Measurements from ENCODE around the gene MYOT. TPM values are rescaled to one million over a fixed set of nuclear protein-coding genes. Genes with fewer than 3 reads are reported as not detected.

MYOT gene
- total RNA-seq, 1 experiment from 2014 or later = not detected

DNA sequence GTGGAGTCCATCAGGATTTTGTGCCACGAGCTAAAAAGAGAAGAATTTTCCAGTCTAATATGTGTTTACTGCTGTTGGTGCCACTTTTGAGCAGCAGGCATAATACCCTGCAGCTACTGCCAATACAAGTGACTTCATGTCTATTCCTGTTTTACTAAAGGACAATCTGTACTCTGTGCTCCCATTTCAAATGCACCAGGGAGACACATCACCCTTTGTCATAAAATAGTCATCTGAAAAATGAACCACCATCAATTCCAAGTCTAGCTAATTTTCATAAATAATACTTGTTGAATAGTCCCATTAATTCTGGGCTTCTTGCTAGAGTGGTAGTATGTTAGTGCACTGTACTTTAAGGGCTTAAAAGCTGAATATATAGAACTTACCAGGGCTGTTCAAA lies 12.7 kb downstream of the MYOT start:
- Histone ChIP-seq H2BK5ac (ENCODE audit: insufficient read length, low read length) (no peak overlapping the region), H4K5ac (ENCODE audit: insufficient read length, low read depth, low read length) (no peak overlapping the region), H3K23ac (ENCODE audit: insufficient read length, low read depth, low read length) (no peak overlapping the region), H3K23me2 (ENCODE audit: insufficient read length, low read depth, low read length, poor library complexity, severe bottlenecking) (no peaks in the 10 kb centered on the region), H2BK120ac (ENCODE audit: low read depth, low read length, poor library complexity, severe bottlenecking) (no peak overlapping the region), H4K91ac (ENCODE audit: insufficient read length, low read depth, low read length) (no peak overlapping the region), H4K20me1 (ENCODE audit: control insufficient read depth, insufficient read depth, insufficient read length) (no peaks in the 10 kb centered on the region), H3K79me2 (ENCODE audit: insufficient read depth, low read length) (no peaks in the 10 kb centered on the region), H3K9ac (ENCODE audit: extremely low read depth, insufficient read length, low read length) (no peak overlapping the region), H3K4me2 (ENCODE audit: insufficient read depth, insufficient read length, low read length) (no peak overlapping the region), H3K79me1 (ENCODE audit: insufficient read depth, low read depth, low read length, poor library complexity, severe bottlenecking) (no peaks in the 10 kb centered on the region), H3K9me3 (ENCODE audit: control insufficient read depth, low read depth, low read length) (no peaks in the 10 kb centered on the region), H2AK5ac (ENCODE audit: insufficient read length, low read length) (no peak overlapping the region), H3K4me1 (ENCODE audit: insufficient read depth, low read length) (no peaks in the 10 kb centered on the region), H2AFZ (ENCODE audit: low read length) (no peak overlapping the region), H3K56ac (ENCODE audit: insufficient read length, low read depth, low read length) (no peak overlapping the region), H3T11ph (ENCODE audit: low read length) (no peak overlapping the region), H2BK15ac (ENCODE audit: low read depth, low read length) (no peak overlapping the region), H3K18ac (ENCODE audit: insufficient read length, low read depth, low read length) (no peak overlapping the region), H3K27me3 (ENCODE audit: insufficient read depth, low read length) (no peaks in the 10 kb centered on the region), H2BK12ac (ENCODE audit: insufficient read length, low read depth, low read length) (no peak overlapping the region), H2BK20ac (ENCODE audit: low read depth, low read length, poor library complexity, severe bottlenecking) (no peak overlapping the region), H4K8ac (replicated peaks; ENCODE audit: insufficient read length, low read depth, low read length) (no peak overlapping the region), H3K4ac (ENCODE audit: low read depth, low read length) (no peak overlapping the region), H3K14ac (ENCODE audit: insufficient read depth, low read length) (no peak overlapping the region), H3K27ac (ENCODE audit: insufficient read length, low read depth, low read length) (no peak overlapping the region)
- no peak for DNase-seq
- no CpG with 5 or more reads among the region's 1 CpG for WGBS (ENCODE audit: extremely low coverage, insufficient read length, low lambda C conversion rate)
- Mint-ChIP-seq H3K27ac (no peak overlapping the region), H3K9me3 (no peaks in the 10 kb centered on the region), H3K36me3 (ENCODE audit: insufficient read depth in 1 of 3, low read depth in 3 of 3) (no peaks in the 10 kb centered on the region), H3K4me3 (no peak overlapping the region), H3K27me3 (ENCODE audit: low read depth) (no peaks in the 10 kb centered on the region; the same call in 1 of the 2 replicates), H3K4me1 (no peaks in the 10 kb centered on the region)
- TF ChIP-seq, protein P1, sequence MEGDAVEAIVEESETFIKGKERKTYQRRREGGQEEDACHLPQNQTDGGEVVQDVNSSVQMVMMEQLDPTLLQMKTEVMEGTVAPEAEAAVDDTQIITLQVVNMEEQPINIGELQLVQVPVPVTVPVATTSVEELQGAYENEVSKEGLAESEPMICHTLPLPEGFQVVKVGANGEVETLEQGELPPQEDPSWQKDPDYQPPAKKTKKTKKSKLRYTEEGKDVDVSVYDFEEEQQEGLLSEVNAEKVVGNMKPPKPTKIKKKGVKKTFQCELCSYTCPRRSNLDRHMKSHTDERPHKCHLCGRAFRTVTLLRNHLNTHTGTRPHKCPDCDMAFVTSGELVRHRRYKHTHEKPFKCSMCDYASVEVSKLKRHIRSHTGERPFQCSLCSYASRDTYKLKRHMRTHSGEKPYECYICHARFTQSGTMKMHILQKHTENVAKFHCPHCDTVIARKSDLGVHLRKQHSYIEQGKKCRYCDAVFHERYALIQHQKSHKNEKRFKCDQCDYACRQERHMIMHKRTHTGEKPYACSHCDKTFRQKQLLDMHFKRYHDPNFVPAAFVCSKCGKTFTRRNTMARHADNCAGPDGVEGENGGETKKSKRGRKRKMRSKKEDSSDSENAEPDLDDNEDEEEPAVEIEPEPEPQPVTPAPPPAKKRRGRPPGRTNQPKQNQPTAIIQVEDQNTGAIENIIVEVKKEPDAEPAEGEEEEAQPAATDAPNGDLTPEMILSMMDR (conservative IDR thresholded peaks at IDR 0.05) = no peak

Measured in H9 (cell line).